ENCODE data around the gene KCNMB1. TPM values are rescaled to one million over a fixed set of nuclear protein-coding genes. Genes with fewer than 3 reads are reported as not detected.
A peak's percentile ranks its signal among the peaks of the same experiment; 100 is the strongest.

The KCNMB1 gene
- total and polyA plus RNA-seq, 10 of the 15 experiments (the other 5 are each of a cell fraction or from before 2014, with no cell fraction given) = 1.2 to 3.6 (median 2.6) TPM

DNA sequence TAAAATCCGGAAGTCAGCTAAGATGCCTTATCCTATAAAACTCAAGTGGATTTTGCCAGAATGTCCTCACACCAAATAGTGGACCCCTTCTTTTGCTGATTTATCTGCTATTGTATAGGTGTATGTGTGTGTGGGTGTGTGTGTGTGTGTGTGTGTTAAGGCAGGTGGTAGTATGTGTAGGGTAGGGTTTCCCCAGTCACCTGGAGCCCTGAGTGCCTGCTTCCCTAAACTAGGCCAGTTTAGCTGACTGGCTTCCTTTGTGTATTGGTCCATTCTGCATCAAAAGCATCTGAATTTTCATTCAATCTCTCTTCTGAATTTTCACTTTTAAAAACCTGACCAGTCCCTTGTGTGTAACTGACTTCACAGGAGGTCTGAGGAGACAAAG lies 49.4 kb downstream of the KCNMB1 start:
- H3K9me3 ChIP-seq (replicated peaks; ENCODE audit: control insufficient read depth, insufficient read depth, low read length) = peaks cover 3% of the 10 kb centered on the region; the same call in 1 of the 3 replicates
- DNase-seq (ENCODE audit: low read depth, low spot score) = no peak
- ChIA-PET POLR2A (interaction anchor here (0.6 to 3.1 kb wide), 6 partner anchors 9 to 72 kb away, joined by 3 to 19 read pairs (median 6); no protein-coding TSS in a partner anchor), SMC1A (ENCODE audit: uncharacterized antibody, unreplicated experiment) (interaction anchor here (0.7 to 7.2 kb wide), 24 partner anchors 8 to 119 kb away, joined by 3 to 122 read pairs (median 7); partner anchors contain the start of genes KCNMB1 and LCP2), CTCF (interaction anchor here (0.6 to 7.4 kb wide), 34 partner anchors 8 to 291 kb away, joined by 3 to 189 read pairs (median 10); partner anchors contain the start of genes C5orf58, KCNMB1 and LCP2), RAD21 (ENCODE audit: unreplicated experiment) (interaction anchor here (0.6 to 5.8 kb wide), 20 partner anchors 9 to 241 kb away, joined by 3 to 98 read pairs (median 7); partner anchors contain the start of genes KCNMB1 and LCP2)
- no peak overlapping the region for H3K9ac ChIP-seq (ENCODE audit: control insufficient read depth, insufficient read depth, low read length)
- H3K4me1 ChIP-seq (ENCODE audit: control insufficient read depth, insufficient read depth, low read length) = peaks cover 12% of the 10 kb centered on the region
- H3K79me2 ChIP-seq (ENCODE audit: control insufficient read depth, insufficient read depth, low read length) = no peaks in the 10 kb centered on the region
- intact Hi-C loops (cut with micrococcal nuclease; ENCODE audit: unreplicated experiment) = loop anchor here (1.0 to 10.0 kb wide), 5 partner anchors 43 to 235 kb away; partner anchors contain the start of genes FOXI1 and LCP2
- peak; percentile 54 for ATAC-seq
- H3K4me3 ChIP-seq = no peak overlapping the region
- no peaks in the 10 kb centered on the region for H4K20me1 ChIP-seq (ENCODE audit: control insufficient read depth, insufficient read depth)
- in situ Hi-C loops (cut with MboI) = loop anchor here (5.0 kb wide), 1 partner anchor 62 kb away; no protein-coding TSS in a partner anchor
- TF ChIP-seq SMAD1 (IDR thresholded peaks at IDR 0.05; ENCODE audit: low read depth, partially characterized antibody) = no peak
- TF ChIP-seq SIN3A (IDR thresholded peaks at IDR 0.05; ENCODE audit: low read depth, low read length) = peak; percentile 32; the same call in 1 of the 2 replicates
- TF ChIP-seq ZNF217 (IDR thresholded peaks at IDR 0.05) = no peak
- no peak for TF ChIP-seq BACH1 (IDR thresholded peaks at IDR 0.05; ENCODE audit: borderline replicate concordance)
- no peak for TF ChIP-seq BRCA1 (IDR thresholded peaks at IDR 0.05; ENCODE audit: low read depth, low read length)
- TF ChIP-seq, protein P1, sequence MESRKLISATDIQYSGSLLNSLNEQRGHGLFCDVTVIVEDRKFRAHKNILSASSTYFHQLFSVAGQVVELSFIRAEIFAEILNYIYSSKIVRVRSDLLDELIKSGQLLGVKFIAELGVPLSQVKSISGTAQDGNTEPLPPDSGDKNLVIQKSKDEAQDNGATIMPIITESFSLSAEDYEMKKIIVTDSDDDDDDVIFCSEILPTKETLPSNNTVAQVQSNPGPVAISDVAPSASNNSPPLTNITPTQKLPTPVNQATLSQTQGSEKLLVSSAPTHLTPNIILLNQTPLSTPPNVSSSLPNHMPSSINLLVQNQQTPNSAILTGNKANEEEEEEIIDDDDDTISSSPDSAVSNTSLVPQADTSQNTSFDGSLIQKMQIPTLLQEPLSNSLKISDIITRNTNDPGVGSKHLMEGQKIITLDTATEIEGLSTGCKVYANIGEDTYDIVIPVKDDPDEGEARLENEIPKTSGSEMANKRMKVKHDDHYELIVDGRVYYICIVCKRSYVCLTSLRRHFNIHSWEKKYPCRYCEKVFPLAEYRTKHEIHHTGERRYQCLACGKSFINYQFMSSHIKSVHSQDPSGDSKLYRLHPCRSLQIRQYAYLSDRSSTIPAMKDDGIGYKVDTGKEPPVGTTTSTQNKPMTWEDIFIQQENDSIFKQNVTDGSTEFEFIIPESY (IDR thresholded peaks at IDR 0.05) = no peak
- TF ChIP-seq ATF7 (IDR thresholded peaks at IDR 0.05; ENCODE audit: low read depth) = 0 out of 2 replicates have a peak, but pooled peaks have one; percentile 13
- no peak for TF ChIP-seq RB1 (IDR thresholded peaks at IDR 0.05; ENCODE audit: borderline replicate concordance)
- TF ChIP-seq NFYA (IDR thresholded peaks at IDR 0.05; ENCODE audit: borderline replicate concordance, low read depth, low read length) = no peak
- H3K36me3 ChIP-seq (ENCODE audit: control insufficient read depth in 2 of 2, insufficient read depth in 2 of 2, low read length in 1 of 2) = no peaks in the 10 kb centered on the region
- no peak overlapping the region for H3K4me2 ChIP-seq (ENCODE audit: control insufficient read depth, insufficient read depth)
- BruUV-seq (replicated peaks) = no TSS peak
- no peak overlapping the region for H2AFZ ChIP-seq (ENCODE audit: control insufficient read depth, low read depth, low read length)
- H3K27me3 ChIP-seq (replicated peaks in 1 of 2; ENCODE audit: control insufficient read depth in 2 of 2, insufficient read depth in 2 of 2, low read length in 1 of 2) = no peaks in the 10 kb centered on the region; a peak in 1 of 4 replicates
- 81% methylated on average over 1 of the region's 1 CpG for WGBS (ENCODE audit: insufficient coverage, insufficient replicate concordance, low lambda C conversion rate, missing lambda C conversion rate)
- FAIRE-seq = no peak
- no peak overlapping the region for H3K27ac ChIP-seq (ENCODE audit: control insufficient read depth, insufficient read depth)
